Tibial nerve (tissue), 4 donors: Measurements from ENCODE around the gene ALDOA. TPM values are rescaled to one million over a fixed set of nuclear protein-coding genes. Genes with fewer than 3 reads are reported as not detected.
"Not testable (repeated sequence)": the region's sequence is repeated elsewhere in the genome, so short reads cannot be mapped to it uniquely, and the experiment has no call there.

Experiments used
- DNase-seq, 2 donors: peaks; one replicate each; pipeline ENCODE4 v3.0.0-alpha.2; 2019; ENCODE audit warnings: low spot score in 2 of 2
- H3K27ac ChIP-seq, 4 donors: fragments of 200-600 bp; sonication (generic) in 3 of 4; one replicate each; pipeline ENCODE4 v1.5.1; 2017 to 2019; ENCODE audit warnings: mild to moderate bottlenecking in 1 of 4
- H3K27me3 ChIP-seq, 2 donors: fragments of 200-600 bp; sonication (generic) in 1 of 2; one replicate each; pipeline versions ENCODE4 v1.5.1 to v1.6.0; 2017 to 2019
- H3K36me3 ChIP-seq, 3 donors: fragments of 200-600 bp; sonication (generic); one replicate each; pipeline ENCODE4 v1.5.1; 2018 to 2019
- H3K4me1 ChIP-seq, 4 donors: fragments of 200-600 bp; sonication (generic) in 3 of 4; one replicate each; pipeline ENCODE4 v1.5.1; 2017 to 2019
- H3K4me3 ChIP-seq, 4 donors: fragments of 200-600 bp; sonication (generic) in 3 of 4; one replicate each; pipeline ENCODE4 v1.5.1; 2017 to 2019; ENCODE audit warnings: mild to moderate bottlenecking in 1 of 4, moderate library complexity in 1 of 4
- H3K9me3 ChIP-seq, 4 donors: fragments of 200-600 bp; sonication (generic) in 3 of 4; one replicate each; pipeline ENCODE4 v1.5.1; 2017 to 2019
- EP300 ChIP-seq, 2 donors: sonication (generic); formaldehyde crosslinking; IDR thresholded peaks; one replicate each; pipeline ENCODE4 v1.6.1; 2017; ENCODE audit warnings: antibody characterized with exemption in 2 of 2, mild to moderate bottlenecking in 1 of 2
- POLR2A ChIP-seq, 2 donors: fragments of 450-650 bp; IDR thresholded peaks; one replicate each; pipeline ENCODE4 v1.6.1; 2017; ENCODE audit warnings: antibody characterized with exemption in 2 of 2, mild to moderate bottlenecking in 2 of 2, moderate library complexity in 2 of 2
- WGBS, 2 donors: methylation state at CpG; one replicate each; pipeline ENCODE4 v1.1.5; 2018; 5-methylcytosine and 5-hydroxymethylcytosine counted together
- total RNA-seq, 4 donors: library from RNA; depleted of rRNA; stranded (reverse); fragments of >200 nt; gene quantifications; one replicate each; pipeline ENCODE4 v1.1.0, GENCODE V29; 2016
- TF ChIP-seq, protein P1 (sequence below), 5 experiments: fragments of 200-600 bp in 3 of 5; fragments of 450-650 bp in 2 of 5; sonication (generic) in 3 of 5; IDR thresholded peaks; one replicate each; pipeline ENCODE4 v1.5.1; 2016 to 2019; ENCODE audit warnings: antibody characterized with exemption in 5 of 5, mild to moderate bottlenecking in 3 of 5, moderate library complexity in 2 of 5

Gene ALDOA
- total RNA-seq, 4 donors from 2014 or later, result 474 to 649 (median 487) TPM

DNA sequence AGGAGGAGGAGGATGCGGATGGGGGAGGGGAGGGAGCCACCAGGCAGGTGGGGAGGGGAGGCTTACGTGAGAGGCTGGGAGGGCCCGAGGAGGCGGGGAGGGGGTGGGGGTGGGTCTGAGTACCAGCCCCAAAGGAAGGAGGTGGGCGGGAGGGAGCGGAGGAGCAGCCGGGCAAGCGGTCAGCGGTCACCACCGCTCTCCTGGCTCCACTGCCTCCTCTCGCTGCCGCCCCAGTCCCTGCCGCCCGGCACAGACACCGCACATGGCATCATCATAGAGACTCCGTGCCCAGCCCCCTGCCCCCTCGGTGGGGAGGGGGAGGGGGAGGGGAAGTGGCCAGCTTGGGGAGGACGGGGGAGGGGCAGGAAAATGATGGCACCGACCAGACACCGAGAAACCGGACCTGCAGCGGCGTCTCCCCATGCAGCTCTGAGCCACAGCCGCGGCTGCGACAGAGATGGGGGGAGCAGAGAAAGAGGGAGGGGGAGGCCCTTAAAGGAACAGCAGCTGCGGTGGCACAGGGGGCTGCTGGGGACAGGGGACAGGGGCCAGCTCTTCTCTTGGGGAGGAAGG lies 34.6 kb upstream of the ALDOA start, which contains the start of gene TLCD3B:
TLCD3B (minus strand) TSS at position 431 of the 573 bp plus-strand sequence. CDS start 744 bp downstream, outside the sequence.
- Histone ChIP-seq H3K27me3 (peaks cover 0 to 94% of the 10 kb centered on the region in 2 donors), H3K27ac (no peak within 1 kb of the TSS), H3K36me3 (no peaks in the 10 kb centered on the region), H3K9me3 (no peaks in the 10 kb centered on the region), H3K4me1 (peaks cover 0 to 8% (median 4%) of the 10 kb centered on the region in 4 donors), H3K4me3 (no peak within 1 kb of the TSS)
- TF ChIP-seq POLR2A (IDR thresholded peaks at IDR 0.05), result no peak
- DNase-seq, result no peak
- 1 to 2% methylated on average over 21 to 27 of the region's 27 CpGs for WGBS, 2 donors

DNA sequence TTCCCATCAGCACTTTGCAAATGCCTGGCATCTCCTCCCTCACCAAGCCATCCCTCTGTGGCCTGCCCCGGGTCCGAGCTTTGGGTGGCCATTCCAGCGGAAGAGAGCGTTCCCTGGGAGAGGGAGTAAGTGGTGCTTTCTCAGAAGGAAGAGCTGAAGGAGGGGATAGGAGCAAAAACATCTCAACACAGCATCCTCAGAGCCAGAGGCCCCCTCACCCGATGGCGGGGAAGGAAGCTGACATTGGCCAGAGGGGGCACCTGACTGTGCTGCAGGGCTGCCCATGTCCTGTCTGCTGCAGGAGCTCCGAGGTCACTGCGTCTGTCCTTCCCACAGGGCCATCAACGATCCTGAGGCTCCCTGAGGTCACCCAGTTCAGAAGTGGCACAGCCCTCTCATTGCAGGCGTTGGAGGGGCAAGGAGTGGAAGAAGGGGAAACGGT lies 34.1 kb upstream of the ALDOA start:
- no peak for TF ChIP-seq EP300 (IDR thresholded peaks at IDR 0.05)
- no peak for TF ChIP-seq POLR2A (IDR thresholded peaks at IDR 0.05)
- TF ChIP-seq, protein P1, sequence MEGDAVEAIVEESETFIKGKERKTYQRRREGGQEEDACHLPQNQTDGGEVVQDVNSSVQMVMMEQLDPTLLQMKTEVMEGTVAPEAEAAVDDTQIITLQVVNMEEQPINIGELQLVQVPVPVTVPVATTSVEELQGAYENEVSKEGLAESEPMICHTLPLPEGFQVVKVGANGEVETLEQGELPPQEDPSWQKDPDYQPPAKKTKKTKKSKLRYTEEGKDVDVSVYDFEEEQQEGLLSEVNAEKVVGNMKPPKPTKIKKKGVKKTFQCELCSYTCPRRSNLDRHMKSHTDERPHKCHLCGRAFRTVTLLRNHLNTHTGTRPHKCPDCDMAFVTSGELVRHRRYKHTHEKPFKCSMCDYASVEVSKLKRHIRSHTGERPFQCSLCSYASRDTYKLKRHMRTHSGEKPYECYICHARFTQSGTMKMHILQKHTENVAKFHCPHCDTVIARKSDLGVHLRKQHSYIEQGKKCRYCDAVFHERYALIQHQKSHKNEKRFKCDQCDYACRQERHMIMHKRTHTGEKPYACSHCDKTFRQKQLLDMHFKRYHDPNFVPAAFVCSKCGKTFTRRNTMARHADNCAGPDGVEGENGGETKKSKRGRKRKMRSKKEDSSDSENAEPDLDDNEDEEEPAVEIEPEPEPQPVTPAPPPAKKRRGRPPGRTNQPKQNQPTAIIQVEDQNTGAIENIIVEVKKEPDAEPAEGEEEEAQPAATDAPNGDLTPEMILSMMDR (IDR thresholded peaks at IDR 0.05), result no peak
- peaks cover 0 to 8% (median 4%) of the 10 kb centered on the region in 4 donors for H3K4me1 ChIP-seq
- H3K36me3 ChIP-seq, result no peaks in the 10 kb centered on the region
- H3K27ac ChIP-seq, result no peak overlapping the region
- H3K27me3 ChIP-seq, result peaks cover 0 to 92% of the 10 kb centered on the region in 2 donors
- no peak for DNase-seq
- no peaks in the 10 kb centered on the region for H3K9me3 ChIP-seq
- 16 to 22% methylated on average over 11 of the region's 11 CpGs for WGBS, 2 donors
- H3K4me3 ChIP-seq, result no peak overlapping the region

DNA sequence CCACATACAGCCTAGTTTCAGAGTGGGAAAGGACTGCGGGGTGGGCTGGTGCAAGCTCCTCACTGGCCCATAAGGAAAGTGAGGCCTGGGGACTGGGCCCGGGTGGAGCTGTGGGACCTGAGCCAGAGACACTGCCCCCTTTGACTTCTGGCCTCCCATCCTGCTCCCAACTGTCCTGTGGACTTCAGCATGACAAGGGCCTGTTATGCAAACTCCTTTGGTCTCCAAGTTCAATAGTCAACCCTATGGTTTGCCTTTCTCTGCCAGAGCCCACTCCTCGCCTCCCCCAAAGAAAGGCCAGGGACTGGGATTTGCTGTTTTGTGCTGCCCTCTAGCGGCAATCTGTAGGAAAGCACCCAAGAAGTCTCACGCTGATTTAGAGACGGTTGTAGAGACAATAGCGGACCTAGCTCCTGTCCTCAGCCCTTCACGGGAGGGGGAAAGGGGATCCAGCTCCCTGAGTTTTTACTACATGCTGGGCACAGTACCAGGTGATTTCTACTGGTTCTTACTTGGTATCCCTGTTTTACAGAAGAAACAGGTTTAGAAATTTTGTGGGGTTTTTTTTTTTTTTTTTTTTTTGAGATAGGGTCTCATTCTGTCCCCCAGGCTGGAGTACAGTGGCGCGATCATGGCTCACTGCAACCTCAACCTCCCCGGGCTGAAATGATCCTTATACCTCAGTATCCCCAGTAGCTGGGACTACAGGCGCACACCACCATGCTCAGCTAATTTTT lies 33.3 kb upstream of the ALDOA start:
- TF ChIP-seq, protein P1 (IDR thresholded peaks at IDR 0.05), result peak; percentile 40 to 60 (median 44)
- TF ChIP-seq EP300 (IDR thresholded peaks at IDR 0.05), result no peak
- TF ChIP-seq POLR2A (IDR thresholded peaks at IDR 0.05), result no peak
- Histone ChIP-seq H3K4me3 (no peak overlapping the region), H3K27ac (no peak overlapping the region), H3K4me1 (peaks cover 0 to 8% (median 4%) of the 10 kb centered on the region in 4 donors), H3K9me3 (no peaks in the 10 kb centered on the region), H3K27me3 (peaks cover 0 to 90% of the 10 kb centered on the region in 2 donors), H3K36me3 (no peaks in the 10 kb centered on the region)
- DNase-seq, result peak in 1 of 2 donors; percentile 44
- WGBS, 2 donors, result 27 to 28% methylated on average over 12 of the region's 12 CpGs

DNA sequence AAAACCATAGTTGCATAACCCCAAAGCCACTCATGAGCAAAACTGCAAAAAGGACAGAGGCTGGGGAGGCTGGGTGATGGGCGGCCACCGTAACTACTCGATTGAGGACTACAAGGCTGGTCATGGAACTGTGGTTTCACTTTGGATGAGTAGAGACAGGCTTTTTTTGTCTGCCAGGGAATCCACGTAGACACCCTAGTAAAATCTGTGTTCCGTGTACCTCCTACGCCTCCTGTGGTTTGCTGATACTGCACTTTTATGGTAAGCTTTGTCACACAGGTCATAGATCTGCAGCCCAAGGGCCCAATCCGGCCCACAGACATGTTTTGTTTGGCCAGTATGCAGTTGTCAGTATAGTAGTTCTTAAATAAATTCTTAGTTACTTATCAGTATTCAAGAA lies 32.3 kb upstream of the ALDOA start:
- Histone ChIP-seq H3K27me3 (peaks cover 0 to 80% of the 10 kb centered on the region in 2 donors), H3K27ac (no peak overlapping the region), H3K36me3 (no peaks in the 10 kb centered on the region), H3K9me3 (no peaks in the 10 kb centered on the region), H3K4me3 (no peak overlapping the region), H3K4me1 (peaks cover 0 to 8% (median 4%) of the 10 kb centered on the region in 4 donors)
- DNase-seq, result no peak
- TF ChIP-seq POLR2A (IDR thresholded peaks at IDR 0.05), result no peak
- no peak for TF ChIP-seq EP300 (IDR thresholded peaks at IDR 0.05)
- TF ChIP-seq, protein P1 (IDR thresholded peaks at IDR 0.05), result no peak
- 61 to 71% methylated on average over 7 of the region's 7 CpGs for WGBS, 2 donors

DNA sequence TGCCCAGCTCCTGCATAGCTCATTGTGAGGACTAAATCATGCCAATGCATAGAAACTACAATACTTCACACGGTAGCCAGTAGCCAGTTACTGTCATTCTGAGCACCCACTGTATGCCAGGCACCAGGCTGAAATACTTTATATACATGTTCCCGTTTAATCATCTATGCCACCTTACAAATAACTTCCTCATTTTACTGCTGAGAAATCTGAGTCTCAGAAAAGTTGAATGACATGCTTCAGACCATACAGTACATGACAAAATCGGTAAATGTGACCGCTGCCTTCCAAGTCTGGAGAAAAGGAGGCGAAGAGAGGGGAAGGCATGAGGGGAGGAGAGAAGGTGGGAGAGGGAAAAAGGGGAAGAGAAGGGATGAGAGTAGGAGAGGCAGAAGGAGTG lies 25.3 kb upstream of the ALDOA start:
- 65 to 69% methylated on average over 5 of the region's 5 CpGs for WGBS, 2 donors
- DNase-seq, result no peak
- Histone ChIP-seq H3K9me3 (no peaks in the 10 kb centered on the region), H3K27me3 (peaks cover 0 to 20% of the 10 kb centered on the region in 2 donors), H3K36me3 (no peaks in the 10 kb centered on the region), H3K27ac (no peak overlapping the region), H3K4me1 (no peaks in the 10 kb centered on the region), H3K4me3 (no peak overlapping the region)
- TF ChIP-seq EP300 (IDR thresholded peaks at IDR 0.05) (no peak), POLR2A (IDR thresholded peaks at IDR 0.05) (no peak)
- TF ChIP-seq, protein P1 (IDR thresholded peaks at IDR 0.05), result no peak

DNA sequence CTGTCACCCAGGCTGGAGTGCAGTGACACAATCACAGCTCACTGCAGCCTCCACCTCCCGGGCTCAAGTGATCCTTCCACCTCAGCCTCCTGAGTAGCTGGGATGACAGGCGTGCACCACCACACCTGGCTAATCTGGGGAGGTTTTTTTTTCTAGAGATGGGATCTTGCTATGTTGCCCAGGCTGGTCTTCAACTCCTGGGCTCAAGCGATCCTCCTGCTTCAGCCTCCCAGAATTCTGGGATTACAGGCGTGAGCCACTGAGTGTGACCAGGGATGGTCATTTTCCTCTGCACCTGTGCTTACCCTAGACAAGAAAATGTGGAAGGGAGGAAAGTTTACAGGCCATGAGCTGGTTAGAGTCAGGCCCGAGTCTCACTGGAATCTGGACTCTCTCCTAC lies 24.9 kb upstream of the ALDOA start:
- not testable (repeated sequence) for H3K36me3 ChIP-seq, DNase-seq, H3K4me3 ChIP-seq, H3K27ac ChIP-seq, H3K4me1 ChIP-seq, H3K9me3 ChIP-seq
- 84 to 87% methylated on average over 5 of the region's 5 CpGs for WGBS, 2 donors
- H3K27me3 ChIP-seq, result peaks cover 0 to 16% of the 10 kb centered on the region in 2 donors
